Stimulated activated CD4-positive, alpha-beta T cell treated with anti-CD3 and anti-CD28 coated beads, Interleukin-4, amount 100 ng/mL, for 24 hours (primary cell): Measurements from ENCODE around the gene KIF3C.
"Not testable (repeated sequence)": the region's sequence is repeated elsewhere in the genome, so short reads cannot be mapped to it uniquely, and the experiment has no call there.

Experiments used
- DNase-seq: peaks from one replicate; pipeline ENCODE4 v3.0.0-alpha.2; 2020

Gene KIF3C

DNA sequence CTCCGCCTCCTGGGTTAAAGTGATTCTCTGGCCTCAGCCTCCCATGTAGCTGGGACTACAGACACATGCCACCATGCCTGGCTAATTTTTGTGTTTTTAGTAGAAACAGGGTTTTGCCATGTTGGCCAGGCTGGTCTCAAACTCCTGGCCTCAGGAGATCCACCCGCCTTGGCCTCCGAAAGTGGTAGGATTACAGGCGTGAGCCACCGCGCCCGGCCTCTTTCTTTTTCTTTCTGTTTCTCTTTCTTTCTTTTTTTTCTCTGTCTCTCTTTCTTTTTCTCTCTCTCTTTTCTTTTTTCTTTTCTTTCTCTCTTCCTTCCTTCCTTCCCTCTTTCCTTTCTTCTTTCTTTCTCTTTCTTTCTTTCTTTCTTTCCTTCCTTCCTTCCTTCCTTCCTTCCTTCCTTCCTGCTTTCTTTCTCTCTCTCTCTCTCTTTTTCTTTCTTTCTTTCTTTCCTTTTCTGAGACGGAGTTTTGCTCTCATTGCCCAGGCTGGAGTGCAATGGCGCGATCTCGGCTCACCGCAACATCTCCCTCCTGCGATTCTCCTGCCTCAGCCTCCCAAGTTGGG, 16.6 kb upstream of the KIF3C start:
- DNase-seq, result not testable (repeated sequence)

DNA sequence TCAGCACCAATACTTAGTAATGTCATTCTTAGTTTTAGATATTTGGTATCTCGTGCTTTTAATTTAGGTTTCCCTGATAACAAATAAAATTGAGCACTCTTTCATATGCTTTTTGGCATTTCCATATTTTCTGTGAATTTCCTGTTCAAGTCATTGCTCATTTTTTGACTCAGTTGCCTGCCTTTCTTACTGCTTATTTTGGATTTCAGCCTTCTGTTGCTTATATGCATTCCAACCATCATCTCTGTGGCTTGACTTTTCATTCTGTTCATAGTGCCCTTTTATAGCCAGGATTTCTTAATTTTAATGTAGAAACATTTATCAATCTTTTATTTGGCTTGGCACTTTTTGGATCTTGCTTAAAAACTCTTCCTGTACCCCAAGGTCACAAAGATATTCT, 14.5 kb upstream of the KIF3C start:
- no peak for DNase-seq

DNA sequence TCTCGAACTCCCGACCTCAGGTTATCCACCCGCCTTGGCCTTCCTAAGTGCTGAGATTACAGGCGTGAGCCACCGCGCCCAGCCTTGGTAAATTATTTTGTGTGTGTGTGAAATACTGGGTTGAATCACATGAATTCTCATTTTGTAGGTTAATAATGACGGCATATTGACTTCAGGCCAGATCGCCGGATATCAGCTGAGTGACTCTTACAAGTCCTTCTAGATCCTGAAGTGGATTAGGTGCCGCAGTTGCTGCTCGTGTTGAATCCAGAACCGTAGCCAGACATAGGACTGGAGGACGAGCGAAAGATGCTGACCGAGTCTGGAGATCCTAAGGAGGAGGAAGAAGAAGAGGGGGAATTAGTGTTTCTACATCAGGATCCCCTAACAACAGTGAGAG, 12.2 kb upstream of the KIF3C start:
- DNase-seq, result no peak

DNA sequence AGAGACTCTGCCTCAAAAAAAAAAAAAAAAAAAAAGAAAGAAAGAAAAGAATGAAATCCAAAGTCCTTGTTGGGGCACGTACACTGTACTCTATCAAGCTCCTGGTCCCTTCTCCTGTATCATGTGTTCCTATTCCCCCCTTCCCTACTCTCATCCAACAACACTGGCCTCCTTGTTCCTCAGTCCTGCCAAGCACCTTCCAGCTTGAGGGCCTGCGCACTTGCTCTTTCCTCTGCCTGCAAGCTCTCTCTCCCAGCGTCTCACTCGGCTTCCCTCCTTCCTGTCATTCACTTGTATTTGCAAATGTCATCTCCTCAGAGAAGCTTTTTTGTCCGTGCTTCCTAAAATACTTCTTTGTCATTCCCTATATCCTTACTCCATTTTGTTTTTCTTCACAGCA, 10.8 kb upstream of the KIF3C start:
- DNase-seq, result no peak

DNA sequence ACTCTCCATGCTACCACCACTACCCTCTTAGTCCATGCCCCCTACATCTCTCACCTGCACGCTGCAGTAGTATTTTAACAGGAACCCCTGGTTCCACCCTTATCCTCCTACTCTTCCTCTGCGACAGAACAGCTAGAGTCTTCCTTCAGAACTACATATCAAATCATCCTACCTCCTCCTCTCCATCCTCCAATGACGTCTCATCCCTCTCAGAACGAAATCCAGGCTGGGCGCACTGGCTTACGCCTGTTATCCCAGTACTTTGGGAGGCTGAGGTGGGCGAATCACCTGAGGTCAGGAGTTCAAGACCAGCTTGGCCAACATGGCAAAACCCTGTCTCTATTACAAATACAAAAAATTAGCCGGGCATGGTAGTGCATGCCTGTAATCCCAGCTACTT, 10.3 kb upstream of the KIF3C start:
- no peak for DNase-seq

DNA sequence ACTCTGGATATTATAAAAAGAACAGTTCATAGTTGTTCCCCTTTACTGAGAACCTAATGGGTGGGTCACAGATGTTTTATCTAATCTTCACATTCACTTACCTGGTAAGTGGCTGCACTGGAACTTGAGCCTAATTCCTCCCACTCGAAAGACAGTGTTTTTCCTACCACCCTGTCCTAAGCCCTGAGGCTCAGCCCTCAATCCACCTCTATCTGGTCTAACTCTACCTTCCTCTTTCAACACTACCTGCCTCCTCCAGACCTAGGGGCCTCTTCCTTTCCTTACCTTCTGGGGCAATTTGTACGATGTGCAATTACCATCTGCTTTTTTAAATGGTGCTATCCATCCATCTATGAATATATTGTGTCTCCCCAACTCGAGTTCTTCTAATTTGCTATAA, 9.7 kb upstream of the KIF3C start:
- no peak for DNase-seq

DNA sequence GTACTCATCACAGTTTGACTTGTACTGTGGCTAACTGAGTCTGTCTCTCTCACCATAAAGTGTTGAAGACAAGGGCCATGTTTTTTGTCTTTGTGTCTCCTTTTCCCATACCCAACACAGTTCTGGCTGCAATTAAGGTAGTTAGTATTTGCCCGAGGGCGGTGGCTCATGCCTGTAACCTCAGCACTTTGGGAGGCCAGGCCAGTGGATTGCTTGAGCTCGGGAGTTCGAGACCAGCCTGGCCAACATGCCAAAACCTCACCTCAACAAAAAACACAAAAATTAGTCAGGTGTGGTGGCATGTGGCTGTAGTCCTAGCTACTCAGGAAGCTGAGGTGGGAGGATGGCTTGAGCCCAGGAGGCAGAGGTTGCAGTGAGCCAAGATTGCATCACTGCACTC, 6.9 kb upstream of the KIF3C start:
- DNase-seq, result no peak

DNA sequence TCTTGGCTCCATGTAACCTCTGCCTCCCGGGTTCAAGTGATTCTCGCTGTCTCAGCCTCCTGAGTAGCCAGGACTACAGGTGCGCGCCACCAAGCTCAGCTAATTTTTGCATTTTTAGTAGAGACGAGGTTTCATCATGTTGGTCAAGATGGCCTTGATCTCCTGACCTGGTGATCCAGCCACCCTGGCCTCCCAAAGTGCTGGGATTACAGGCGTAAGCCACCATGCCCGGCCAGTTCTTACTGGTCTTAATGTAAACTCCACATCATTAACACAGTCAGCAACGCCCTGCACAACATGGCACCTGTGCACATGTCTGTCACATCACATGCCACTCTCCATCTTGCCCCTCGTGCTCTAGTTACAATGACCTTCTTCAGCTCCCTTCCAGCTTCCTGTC, 5.8 kb upstream of the KIF3C start:
- no peak for DNase-seq

DNA sequence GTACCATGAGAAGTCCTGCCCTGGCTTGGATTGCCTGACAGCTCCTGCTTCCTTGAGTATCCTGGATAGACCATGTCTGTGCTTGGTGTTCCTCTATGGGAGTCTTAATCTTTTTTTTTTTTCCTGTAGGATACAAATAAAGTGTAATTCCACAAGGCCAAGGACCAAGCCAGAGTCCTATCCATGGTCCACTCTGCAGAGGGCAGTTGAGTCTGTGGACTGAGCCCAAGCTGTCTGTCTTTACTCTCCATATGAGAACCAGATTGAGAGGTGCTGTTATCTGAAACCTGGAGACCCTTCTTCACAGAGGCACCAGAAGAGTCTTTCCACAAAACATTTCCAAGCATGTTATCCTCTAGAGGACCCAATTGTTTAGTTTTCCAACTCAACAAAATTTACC, 1.4 kb upstream of the KIF3C start:
- DNase-seq, result no peak

DNA sequence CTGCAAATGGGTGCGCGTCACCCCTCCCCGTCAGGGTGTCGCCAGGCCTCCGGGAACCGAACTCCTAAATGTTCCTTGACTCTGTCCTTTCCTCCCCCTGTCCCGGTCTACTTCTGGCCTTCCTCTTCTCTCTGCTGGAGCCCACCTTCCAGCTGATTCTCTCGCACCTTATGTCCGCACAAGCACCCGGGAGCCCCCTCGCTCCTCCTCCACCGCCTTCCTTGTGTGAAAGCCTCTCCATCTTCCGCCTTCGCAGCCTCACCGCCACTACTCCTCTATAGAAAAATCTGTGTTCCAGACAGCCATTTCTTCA, 627 bp upstream of the KIF3C start:
- DNase-seq, result no peak

DNA sequence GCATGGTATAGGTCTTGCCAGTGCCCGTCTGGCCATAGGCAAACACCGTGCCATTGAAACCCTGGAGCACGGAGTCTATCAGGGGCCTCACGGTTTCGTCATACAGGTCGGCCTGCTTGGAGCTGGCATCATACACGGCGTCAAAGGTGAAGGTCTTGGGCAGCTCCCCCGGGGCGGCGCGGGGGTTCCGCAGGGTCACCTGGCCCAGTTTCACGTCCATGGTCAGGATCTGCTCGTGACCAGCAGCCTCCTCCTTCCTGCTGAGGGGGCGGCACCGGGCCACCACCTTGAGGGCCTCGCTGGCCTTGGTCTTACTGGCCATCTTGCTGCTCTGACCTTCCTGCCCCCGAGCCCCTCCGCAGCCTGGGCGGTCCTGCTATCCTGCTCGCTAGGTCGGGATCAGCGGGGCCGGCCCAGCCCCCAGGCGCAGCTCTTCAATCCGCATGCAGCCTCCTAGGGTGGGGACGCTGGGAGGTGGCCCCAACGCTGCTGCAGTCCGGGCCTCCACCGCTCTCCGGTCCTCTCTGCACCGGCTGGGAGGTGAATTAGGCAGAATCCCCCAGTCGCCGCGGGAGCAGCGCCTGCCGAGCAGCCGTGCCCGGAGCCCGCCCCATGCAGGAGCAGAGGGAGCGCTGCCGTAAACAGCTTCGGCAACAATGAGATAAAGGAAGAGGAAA, 563 bp downstream of the KIF3C start:
- peak; percentile 16 for DNase-seq

DNA sequence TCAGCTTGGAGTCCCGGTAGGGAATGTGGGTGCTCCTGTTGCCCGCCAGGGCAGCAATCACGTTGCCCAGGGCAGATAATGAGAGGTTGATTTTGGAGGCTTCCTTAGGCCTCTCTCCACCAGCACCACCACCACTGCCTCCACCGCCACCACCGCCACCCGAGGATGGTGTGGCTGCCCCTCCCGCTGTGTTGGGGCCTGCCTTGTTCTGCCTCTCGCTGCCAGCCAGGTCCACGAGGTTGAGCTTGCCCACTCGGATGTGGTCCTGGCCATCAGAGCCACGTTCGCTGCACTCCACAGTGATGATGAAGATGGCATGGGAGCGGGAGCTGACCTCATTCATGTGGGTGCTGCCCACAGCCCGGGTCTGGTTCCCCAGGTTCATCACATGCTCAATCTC, 1.3 kb downstream of the KIF3C start:
- DNase-seq, result no peak

DNA sequence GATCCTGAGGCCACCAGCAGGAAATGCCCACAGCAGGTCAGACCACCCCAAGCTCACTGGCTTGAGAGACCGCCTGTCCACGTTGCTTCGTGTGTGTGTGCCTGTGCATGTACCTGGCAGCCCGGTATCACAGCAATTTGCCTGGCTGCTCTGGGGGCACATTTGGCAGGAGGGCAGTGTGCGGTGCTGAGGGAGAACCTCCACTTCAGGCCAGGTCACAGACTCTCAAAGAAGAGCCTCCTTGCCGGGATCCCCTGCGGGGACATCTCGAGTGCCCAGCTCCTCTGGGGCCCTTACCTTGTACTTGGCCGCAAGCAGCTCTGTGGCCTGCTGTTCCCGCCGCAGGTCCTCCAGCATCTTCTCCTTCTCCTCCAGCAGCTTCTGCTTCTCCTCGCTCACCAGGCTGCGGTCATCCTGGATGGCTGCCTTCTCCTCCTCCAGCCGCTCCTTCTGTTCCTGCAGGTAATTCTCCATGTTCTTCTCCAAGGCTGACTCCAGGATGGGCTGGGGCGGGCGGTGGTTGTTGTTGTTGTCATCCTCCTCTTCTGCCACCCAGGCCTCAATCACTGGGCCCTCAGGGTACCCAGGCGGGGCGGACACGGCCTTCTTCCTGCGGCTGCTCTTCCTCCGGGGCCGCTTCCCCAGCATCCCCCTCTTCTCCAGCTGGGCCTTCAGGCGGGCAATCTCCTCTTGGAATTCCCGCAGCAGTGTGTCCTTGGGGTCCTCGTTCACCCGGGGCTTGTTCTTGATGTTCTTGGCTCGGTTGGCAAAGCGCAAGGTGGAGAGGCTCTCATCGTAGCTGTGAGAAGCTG, 2.0 kb downstream of the KIF3C start:
- no peak for DNase-seq

DNA sequence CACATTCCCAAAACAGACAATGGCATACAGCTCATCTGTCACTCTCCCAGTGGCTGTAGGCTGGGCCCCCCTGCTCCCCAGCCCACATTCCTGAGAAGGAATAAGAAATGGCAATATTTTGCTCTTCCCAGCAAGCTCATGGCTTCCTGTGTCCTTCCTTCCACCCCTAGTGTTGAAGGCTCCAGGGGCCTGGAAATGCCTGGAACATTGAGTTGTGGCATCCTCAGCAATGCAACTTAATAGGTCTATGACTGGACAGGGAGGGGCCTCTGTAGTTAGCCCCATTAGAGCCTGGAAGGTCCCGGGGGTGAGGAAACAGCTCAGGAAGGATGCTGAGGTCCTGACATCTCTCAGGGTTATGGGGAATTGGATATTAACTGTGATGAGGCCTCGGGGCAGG, 3.3 kb downstream of the KIF3C start:
- no peak for DNase-seq

DNA sequence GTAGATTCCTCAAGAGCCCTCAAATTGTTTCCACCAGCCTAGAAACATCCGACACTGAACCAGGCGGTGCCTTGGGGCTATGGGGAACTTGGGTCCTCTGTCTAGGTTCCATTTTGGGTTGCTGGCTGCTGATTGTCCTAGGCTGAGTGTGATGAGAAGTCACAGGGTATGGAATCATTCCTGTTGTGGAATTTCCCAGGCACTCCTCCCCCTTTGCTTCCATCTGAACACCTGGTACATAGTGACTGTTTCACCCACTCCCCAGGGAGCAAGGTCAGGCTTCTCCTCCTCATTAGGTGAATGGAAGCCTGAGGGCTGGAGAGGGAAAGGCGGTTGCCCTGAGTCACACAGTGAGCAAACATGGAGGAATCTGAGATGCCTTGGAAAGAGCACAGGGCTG, 4.5 kb downstream of the KIF3C start:
- DNase-seq, result no peak

DNA sequence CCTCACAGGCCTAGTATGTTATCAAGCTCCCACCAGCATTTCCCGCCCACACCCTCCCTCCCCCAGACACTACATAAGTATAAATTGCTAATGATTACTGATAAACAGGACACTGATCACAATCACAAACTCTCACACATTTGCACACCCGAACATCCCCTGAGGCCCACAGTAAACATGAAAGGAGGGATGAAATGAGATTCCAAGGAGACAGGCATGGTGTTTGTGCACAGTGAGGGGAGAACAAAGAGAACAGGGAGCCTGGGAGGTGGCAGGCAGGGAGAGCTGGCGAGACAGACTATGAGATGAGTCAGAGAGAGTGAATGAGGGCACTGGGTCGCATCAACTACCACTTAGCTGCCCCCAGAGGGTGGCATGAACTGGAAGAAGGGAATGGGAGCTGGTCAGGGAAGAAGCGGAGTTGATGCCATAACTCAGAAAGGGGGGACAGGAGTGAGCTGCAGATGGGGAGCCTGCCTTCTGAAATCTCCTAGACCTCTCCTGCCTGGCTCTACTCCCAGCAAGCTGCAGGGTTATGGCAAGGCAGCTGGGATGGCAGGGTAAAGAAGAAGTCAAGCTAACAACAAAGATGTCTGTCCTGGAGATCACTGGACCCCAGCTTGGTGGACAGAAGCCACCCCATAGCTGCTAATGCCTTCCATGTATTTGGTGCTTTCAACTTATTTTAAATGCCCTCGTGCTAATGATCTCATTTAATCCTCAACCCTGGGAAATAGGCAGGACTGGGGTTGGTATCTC, 5.1 kb downstream of the KIF3C start:
- no peak for DNase-seq

DNA sequence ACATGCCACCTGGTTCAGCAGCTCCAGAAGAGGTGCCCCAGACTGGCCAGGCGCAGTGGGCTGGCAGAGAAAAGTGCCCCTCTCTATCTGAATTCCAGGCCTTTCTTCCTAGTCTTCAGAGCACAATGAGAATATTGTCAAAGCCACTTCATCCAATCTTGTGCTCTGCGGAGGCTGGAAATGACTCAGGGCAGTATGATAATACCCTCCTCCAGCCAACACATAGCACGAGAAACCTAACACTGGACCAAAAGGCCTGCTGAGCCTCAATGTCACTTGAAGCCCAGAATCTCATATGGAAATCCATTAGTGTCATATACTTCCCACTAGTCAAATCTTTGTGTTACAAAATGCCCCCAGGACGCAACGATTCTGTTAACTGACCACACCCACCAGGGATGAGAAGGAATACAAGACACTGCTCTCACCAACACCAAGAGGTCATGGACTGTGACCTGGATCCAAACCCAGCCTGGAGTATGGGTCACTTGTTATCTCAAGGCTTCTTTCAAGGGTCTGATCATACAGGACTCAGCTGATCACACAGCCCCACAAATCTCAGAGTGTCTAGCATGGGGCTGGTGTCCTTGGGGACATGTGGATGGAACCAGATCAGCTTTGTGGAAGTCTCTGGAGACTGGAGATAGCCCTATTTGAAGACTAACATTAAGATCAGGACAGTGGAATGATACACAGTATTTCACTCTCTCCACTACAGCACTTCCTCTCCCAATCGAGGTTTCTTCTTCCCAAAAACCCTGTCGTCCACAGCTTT, 10.1 kb downstream of the KIF3C start:
- DNase-seq, result no peak

DNA sequence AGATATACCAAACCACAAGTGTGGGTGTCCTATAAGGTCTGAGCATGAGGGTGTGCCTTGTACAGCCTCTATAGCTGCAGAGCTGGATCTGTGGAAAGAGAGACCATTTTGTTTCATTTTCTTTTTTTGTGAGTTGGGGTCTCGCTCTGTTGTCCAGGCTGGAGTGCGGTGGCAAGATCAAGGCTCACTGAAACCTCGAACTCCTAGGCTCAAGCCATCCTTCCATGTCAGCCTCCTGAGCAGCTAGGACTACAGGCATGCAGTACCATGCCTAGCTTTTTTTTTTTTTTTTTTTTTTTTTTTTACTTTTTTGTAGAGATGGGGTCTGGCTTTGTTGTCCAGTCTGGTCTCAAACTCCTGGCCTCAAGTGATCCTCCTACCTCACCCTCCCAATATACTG, 10.7 kb downstream of the KIF3C start:
- no peak for DNase-seq

DNA sequence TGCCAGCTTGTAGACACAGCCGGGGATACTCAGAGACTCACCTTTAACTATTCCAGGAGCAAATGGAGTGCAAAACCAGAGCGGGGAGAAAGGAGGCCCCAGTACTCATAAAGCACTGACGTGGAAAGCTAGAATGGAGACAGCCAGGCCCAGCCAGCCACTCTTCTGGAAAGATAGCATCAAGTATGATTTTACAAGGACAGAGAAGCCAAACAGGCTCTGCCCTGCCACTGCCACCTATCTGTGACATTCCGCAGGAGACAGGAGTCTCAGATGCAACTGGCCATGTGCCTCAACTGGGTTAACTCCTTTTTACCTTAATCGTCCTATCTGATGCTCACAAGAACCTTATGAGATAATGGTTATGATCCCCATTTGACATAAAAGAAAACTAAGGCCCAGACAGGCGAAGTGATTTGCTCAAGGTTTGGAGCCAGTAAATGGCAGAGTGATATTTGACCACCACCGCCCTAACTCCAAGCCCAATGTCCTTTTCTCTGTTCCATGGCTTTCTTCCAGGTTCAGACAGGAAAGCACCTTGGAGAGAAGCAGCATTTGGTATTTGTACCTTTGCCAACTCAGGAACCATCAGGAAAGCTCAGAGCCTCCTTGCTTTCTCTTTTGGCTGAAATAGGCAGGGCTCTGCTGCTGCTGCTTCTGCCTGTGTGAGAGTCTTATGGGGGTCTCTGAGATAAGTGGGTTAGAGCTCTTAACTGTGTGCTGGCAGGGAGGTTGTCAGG, 15.6 kb downstream of the KIF3C start:
- DNase-seq, result no peak

DNA sequence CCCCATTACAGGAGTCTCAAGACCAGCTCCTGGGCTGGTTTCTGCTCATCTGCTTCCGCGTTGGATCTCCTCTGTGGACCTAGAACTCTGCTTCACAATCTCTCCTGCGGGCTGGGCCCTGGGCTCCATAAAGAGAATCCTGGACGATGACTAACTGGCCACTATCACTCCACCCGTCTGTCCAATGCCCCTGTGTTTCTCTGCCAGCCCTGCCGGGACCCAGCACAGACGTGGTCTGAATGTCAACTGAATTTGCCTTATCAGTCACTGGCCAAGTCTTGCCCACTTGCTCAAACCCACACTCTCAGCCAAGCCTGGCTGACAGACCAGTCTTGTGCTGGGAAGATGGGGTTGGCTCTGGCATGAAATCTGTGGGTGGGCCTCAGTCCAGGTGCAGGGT, 17.4 kb downstream of the KIF3C start:
- no peak for DNase-seq

DNA sequence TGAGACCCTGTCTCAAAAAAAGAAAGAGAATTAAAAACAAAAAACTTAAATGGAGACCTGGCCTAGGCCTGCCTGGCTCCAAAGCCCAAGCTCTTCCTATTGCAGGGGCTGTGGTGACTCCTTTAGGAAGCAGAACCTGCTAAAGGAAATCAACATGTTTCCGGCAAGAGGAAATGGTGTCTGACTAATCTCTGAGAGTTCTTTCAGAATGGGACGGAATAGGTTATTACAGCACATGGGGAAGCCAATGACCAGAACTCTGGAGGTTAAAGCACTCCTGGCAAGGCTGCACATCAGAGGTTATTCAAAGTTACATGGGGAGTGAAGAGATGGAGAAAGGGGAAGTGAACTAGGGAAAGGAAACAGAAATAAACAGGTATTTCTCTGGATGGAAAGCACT, 21.4 kb downstream of the KIF3C start:
- DNase-seq, result no peak

DNA sequence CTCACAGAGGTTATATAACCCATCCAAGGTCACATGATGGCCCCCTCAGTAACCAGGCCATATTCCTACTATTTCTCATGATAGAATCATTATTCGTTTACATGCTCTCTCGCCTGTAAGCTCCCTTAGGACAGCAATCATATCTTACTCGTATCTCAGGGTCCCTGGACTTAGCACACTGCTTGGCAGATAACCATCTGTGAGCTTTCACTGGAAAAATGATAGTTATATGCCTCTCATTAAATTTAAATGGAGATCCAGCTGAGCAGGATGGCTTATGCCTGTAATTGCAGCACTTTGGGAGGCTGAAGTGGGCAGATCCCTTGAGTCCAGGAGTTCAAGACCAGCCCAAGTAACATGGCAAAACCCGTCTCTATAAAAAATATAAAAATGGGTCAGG, 21.9 kb downstream of the KIF3C start:
- no peak for DNase-seq
